ENCODE measurements around the gene ITGA11. TPM values are rescaled to one million over a fixed set of nuclear protein-coding genes. Genes with fewer than 3 reads are reported as not detected.

Gene ITGA11
- total RNA-seq, 2 donors from 2014 or later: 246 to 360 TPM

DNA sequence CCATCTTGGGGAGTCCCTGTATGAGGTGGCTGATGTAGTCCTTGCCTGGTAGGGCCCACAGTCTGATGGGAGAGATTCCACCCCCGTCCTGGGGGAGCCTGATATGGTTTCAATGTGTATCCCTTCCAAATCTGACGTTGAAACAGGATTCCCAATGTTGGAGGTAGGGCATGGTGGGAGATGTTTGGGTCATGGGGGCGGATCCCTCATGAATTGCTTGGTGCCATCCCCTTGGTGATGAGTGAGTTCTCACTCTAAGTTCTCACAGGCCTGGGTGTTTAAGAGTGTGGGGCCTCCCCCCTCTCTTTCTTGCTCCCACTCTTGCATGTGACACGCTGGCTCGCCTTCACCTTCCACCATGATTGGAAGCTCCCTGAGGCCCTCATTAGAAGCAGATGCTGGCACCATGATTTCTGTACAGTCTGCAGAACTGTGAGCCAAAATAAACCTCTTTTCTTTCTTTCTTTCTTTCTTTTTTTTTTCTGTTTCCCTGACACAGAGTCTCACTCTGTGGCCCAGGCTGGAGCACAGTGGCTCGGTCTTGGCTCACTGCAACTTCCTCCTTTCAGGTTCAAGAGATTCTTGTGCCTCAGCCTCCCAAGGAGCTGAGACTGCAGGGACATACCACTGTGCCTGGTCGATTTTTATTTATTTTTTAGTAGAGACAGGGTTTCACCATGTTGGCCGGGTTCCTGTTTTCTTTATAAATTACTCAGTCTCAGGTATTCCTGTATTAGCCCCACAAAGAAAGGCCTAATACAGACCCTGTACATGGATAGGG is 28.6 kb downstream of the ITGA11 start:
- DNase-seq (ENCODE audit: low spot score): no peak
- Histone ChIP-seq H3K4me1 (ENCODE audit: control insufficient read depth in 1 of 2, low read depth in 2 of 2) (peaks cover 3 to 49% of the 10 kb centered on the region in 2 donors), H3K9me3 (no peaks in the 10 kb centered on the region), H3K27ac (peak overlapping the region; percentile 39 to 68), H3K27me3 (replicated peaks; ENCODE audit: insufficient read depth) (no peaks in the 10 kb centered on the region), H3K36me3 (peaks cover 6% of the 10 kb centered on the region), H3K4me3 (no peak overlapping the region)
- no peak for ATAC-seq (ENCODE audit: insufficient number of reproducible peaks, low FRiP score, low read depth)
- TF ChIP-seq, protein P1, sequence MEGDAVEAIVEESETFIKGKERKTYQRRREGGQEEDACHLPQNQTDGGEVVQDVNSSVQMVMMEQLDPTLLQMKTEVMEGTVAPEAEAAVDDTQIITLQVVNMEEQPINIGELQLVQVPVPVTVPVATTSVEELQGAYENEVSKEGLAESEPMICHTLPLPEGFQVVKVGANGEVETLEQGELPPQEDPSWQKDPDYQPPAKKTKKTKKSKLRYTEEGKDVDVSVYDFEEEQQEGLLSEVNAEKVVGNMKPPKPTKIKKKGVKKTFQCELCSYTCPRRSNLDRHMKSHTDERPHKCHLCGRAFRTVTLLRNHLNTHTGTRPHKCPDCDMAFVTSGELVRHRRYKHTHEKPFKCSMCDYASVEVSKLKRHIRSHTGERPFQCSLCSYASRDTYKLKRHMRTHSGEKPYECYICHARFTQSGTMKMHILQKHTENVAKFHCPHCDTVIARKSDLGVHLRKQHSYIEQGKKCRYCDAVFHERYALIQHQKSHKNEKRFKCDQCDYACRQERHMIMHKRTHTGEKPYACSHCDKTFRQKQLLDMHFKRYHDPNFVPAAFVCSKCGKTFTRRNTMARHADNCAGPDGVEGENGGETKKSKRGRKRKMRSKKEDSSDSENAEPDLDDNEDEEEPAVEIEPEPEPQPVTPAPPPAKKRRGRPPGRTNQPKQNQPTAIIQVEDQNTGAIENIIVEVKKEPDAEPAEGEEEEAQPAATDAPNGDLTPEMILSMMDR (IDR thresholded peaks at IDR 0.05): no peak

DNA sequence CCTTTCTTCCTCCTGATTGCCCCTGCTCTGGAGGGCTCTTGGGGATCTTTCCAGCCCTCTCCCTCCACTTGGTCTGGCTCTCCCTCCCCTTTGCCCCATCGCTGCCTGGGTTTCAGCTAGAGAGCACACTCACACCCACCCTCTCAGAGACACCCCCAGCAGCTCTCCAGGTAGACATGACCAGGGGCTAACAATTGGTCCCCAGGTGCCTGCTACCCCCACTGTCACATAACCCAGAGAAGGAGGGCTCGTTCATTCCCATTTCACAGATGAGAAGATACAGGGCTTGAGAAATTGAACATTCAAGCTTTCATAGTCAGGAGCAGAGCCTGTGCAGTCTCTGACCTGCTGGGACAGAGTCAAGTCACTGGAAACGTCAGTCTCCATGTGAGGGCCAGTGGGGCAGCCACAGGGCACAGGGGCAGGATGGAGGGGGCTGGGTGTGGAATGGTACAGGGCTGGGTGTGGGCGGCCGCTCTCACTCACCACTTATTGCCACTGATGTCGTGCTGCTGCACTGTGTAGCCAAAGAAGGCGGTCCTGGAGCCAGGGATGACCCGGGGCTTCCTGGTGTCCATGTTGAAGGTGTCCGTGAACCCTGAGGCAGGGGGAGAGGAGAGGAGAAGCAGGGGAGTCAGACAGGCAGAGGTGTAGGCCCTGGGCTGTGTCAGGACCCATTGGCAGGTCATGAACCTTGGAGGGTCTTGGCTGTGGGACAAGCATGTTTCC is 29.4 kb downstream of the ITGA11 start:
- ATAC-seq (ENCODE audit: insufficient number of reproducible peaks, low FRiP score, low read depth): no peak
- Histone ChIP-seq H3K27ac (no peak overlapping the region), H3K4me3 (no peak overlapping the region), H3K4me1 (ENCODE audit: control insufficient read depth in 1 of 2, low read depth in 2 of 2) (peaks cover 0 to 42% of the 10 kb centered on the region in 2 donors), H3K36me3 (peaks cover 6% of the 10 kb centered on the region), H3K9me3 (no peaks in the 10 kb centered on the region), H3K27me3 (replicated peaks; ENCODE audit: insufficient read depth) (no peaks in the 10 kb centered on the region)
- TF ChIP-seq, protein P1 (IDR thresholded peaks at IDR 0.05): no peak
- no peak for DNase-seq (ENCODE audit: low spot score)

DNA sequence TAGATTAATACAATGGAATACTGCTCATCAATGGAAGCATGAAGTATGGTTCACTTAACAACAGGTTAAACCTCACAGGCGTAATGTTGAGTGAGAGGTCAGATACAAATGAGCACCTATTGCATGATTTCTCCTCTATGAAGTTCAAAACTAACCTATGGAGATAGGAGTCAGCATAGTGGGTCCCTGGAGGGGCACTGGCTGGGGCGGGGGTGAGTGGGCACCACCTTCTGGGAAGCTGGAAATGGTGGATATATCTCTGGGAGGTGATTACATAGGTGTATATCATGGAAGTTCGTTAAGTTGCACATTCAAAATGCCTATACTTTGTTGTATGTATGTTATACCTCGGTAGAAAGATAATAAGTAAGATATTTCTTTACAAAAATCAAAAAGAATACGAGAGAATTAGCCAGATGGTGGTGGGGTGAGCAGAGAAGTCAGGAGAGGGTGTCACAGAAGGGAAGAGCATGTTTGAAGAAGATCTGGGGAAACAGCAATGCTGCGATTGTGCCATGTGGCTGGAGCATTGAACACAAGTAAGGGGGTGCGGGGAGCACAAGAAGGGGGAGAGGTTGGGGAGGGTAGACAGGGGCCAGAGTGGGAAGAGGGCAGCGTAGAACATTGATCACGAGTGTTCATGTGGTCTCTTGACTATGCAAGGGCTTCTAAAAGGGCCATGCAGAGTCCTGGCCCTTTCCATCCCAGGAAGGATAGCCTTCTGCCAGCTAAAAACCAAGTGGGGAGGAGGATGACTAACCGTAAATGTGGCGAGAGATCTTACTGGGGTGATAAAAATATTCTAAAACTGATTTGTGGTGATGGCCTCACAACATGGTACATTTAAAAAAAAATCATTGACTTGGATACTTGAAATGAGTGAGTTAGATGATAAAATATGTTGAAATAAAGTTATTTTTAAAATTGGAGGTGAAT is 30.2 kb downstream of the ITGA11 start:
- peaks cover 6% of the 10 kb centered on the region for H3K36me3 ChIP-seq
- H3K4me3 ChIP-seq: no peak overlapping the region
- H3K27me3 ChIP-seq (replicated peaks; ENCODE audit: insufficient read depth): no peaks in the 10 kb centered on the region
- peaks cover 0 to 33% of the 10 kb centered on the region in 2 donors for H3K4me1 ChIP-seq (ENCODE audit: control insufficient read depth in 1 of 2, low read depth in 2 of 2)
- ATAC-seq (ENCODE audit: insufficient number of reproducible peaks, low FRiP score, low read depth): no peak
- H3K9me3 ChIP-seq: no peaks in the 10 kb centered on the region
- no peak overlapping the region for H3K27ac ChIP-seq
- TF ChIP-seq, protein P1 (IDR thresholded peaks at IDR 0.05): no peak
- no peak for DNase-seq (ENCODE audit: low spot score)

DNA sequence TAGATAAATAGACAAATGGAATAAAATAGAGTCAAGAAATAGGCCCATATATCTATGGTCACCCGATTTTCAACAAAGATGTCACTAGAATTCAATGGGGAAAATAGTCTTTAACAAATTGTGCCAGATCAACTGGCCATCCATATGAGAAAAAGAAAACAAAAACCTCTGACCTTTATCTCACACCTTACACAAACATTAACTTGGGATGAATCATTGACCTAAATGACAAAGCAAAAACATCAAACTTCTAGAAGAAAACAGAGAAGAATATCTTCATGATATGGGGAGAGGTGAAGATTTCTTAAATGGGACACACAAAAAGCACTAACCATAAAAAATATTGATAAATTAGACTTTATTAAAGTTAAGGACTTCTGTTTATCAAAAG is 31.9 kb downstream of the ITGA11 start:
- peaks cover 0 to 17% of the 10 kb centered on the region in 2 donors for H3K4me1 ChIP-seq (ENCODE audit: control insufficient read depth in 1 of 2, low read depth in 2 of 2)
- no peaks in the 10 kb centered on the region for H3K27me3 ChIP-seq (replicated peaks; ENCODE audit: insufficient read depth)
- DNase-seq (ENCODE audit: low spot score) (no peak), ATAC-seq (ENCODE audit: insufficient number of reproducible peaks, low FRiP score, low read depth) (no peak)
- no peak overlapping the region for H3K27ac ChIP-seq
- no peak overlapping the region for H3K4me3 ChIP-seq
- H3K9me3 ChIP-seq: no peaks in the 10 kb centered on the region
- peaks cover 6% of the 10 kb centered on the region for H3K36me3 ChIP-seq
- TF ChIP-seq, protein P1 (IDR thresholded peaks at IDR 0.05): no peak
